HG02840 (cell line): ENCODE results near the gene EXT2.

Source experiments
- ATAC-seq: cut with Tn5 transposase; IDR thresholded peaks from one replicate; pipeline ENCODE4 v1.9.1; 2021; ENCODE audit warnings: mild to moderate bottlenecking, moderate library complexity, moderate number of reproducible peaks; ENCODE audit not compliant: unreplicated experiment, low FRiP score

Gene EXT2

GRCh38 chr11:44159848-44160721 lies 64.6 kb downstream of the EXT2 start:
- ATAC-seq: no peak

GRCh38 chr11:44162004-44162403 lies 66.5 kb downstream of the EXT2 start:
- no peak for ATAC-seq

- ATAC-seq: no peak
Observed at GRCh38 chr11:44162662-44163061, 67.2 kb downstream of the EXT2 start.

- no peak for ATAC-seq
Observed at GRCh38 chr11:44165432-44165831, 70.0 kb downstream of the EXT2 start.

- ATAC-seq: no peak
Observed at GRCh38 chr11:44167046-44167445, 71.6 kb downstream of the EXT2 start.

- ATAC-seq: no peak
Observed at GRCh38 chr11:44171518-44171917, 76.0 kb downstream of the EXT2 start.

GRCh38 chr11:44172966-44173365 lies 77.5 kb downstream of the EXT2 start:
- no peak for ATAC-seq

- ATAC-seq: no peak
Observed at GRCh38 chr11:44174842-44175241, 79.4 kb downstream of the EXT2 start.

- no peak for ATAC-seq
Observed at GRCh38 chr11:44176546-44177213, 81.2 kb downstream of the EXT2 start.

- no peak for ATAC-seq
Observed at GRCh38 chr11:44177905-44178304, 82.4 kb downstream of the EXT2 start.

- no peak for ATAC-seq
Observed at GRCh38 chr11:44178381-44178780, 82.9 kb downstream of the EXT2 start.

- ATAC-seq: no peak
Observed at GRCh38 chr11:44179173-44179572, 83.7 kb downstream of the EXT2 start.

GRCh38 chr11:44180107-44180506 lies 84.6 kb downstream of the EXT2 start:
- ATAC-seq: no peak

GRCh38 chr11:44185522-44185921 lies 90.0 kb downstream of the EXT2 start:
- ATAC-seq: no peak

- no peak for ATAC-seq
Observed at GRCh38 chr11:44186321-44186930, 90.9 kb downstream of the EXT2 start.

GRCh38 chr11:44188643-44189042 lies 93.2 kb downstream of the EXT2 start:
- ATAC-seq: no peak

- ATAC-seq: no peak
Observed at GRCh38 chr11:44189986-44190882, 94.8 kb downstream of the EXT2 start.

GRCh38 chr11:44190883-44191230 lies 95.4 kb downstream of the EXT2 start:
- ATAC-seq: no peak

- no peak for ATAC-seq
Observed at GRCh38 chr11:44191322-44192016, 96.0 kb downstream of the EXT2 start.

- no peak for ATAC-seq
Observed at GRCh38 chr11:44192017-44192385, 96.5 kb downstream of the EXT2 start.
